ENCODE results near the gene CAMSAP3.

CAMSAP3 gene

DNA sequence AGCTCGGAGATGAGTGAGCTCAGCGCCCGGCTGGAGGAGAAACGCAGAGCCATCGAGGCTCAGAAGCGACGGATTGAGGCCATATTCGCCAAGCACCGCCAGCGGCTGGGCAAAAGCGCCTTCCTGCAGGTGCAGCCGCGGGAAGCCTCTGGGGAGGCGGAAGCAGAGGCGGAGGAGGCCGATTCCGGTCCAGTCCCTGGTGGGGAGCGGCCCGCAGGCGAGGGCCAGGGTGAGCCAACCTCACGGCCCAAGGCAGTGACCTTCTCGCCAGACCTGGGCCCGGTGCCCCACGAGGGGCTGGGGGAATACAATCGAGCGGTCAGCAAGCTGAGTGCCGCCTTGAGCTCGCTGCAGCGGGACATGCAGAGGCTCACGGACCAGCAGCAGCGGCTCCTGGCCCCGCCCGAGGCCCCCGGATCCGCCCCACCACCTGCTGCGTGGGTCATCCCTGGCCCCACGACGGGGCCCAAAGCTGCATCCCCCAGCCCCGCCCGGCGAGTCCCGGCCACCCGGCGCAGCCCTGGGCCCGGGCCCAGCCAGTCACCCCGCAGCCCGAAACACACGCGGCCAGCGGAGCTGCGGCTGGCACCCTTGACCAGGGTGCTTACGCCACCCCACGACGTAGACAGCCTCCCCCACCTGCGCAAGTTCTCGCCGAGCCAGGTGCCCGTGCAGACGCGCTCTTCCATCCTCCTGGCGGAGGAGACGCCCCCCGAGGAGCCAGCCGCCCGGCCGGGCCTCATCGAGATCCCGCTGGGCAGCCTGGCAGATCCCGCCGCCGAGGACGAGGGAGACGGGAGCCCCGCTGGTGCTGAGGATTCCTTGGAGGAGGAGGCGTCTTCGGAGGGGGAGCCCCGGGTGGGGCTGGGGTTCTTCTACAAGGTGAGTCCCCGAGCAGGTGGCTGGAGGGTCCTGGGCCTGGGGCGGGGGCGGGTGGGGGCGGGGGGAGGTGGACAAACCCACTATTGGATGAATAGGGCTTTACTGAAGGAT is 16.9 kb downstream of the CAMSAP3 start:
- DNase-seq: no peak

DNA sequence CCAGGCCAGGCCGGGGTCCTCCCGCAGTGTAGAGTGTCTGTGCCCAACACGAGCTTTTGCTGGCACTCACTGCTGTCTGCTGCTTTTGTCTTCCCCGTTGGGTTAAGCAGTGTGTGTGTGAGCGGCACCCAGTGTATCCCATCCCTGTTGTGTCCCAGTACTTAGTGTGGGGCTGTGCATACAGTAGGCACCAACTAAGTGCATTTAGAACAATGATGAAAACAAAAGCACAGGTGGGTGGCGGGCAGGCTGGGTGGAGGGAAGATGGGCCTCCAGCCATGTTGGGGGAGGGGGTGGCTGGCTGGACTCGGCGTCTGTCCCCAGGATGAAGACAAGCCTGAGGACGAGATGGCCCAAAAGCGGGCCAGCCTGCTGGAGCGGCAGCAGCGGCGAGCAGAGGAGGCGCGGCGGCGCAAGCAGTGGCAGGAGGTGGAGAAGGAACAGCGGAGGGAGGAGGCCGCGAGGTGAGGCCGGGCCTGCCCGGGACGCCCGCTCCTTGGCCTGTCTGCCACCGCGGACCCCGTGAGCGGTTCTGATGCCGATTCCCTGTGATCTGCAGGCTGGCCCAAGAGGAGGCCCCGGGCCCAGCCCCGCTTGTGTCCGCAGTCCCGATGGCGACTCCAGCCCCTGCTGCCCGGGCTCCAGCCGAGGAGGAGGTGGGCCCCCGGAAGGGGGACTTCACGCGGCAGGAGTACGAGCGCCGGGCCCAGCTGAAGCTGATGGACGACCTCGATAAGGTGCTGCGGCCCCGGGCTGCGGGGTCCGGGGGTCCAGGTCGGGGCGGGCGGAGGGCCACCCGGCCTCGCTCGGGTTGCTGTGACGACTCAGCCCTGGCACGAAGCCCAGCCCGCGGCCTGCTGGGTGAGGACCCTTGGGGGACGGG is 19.4 kb downstream of the CAMSAP3 start:
- DNase-seq: no peak

DNA sequence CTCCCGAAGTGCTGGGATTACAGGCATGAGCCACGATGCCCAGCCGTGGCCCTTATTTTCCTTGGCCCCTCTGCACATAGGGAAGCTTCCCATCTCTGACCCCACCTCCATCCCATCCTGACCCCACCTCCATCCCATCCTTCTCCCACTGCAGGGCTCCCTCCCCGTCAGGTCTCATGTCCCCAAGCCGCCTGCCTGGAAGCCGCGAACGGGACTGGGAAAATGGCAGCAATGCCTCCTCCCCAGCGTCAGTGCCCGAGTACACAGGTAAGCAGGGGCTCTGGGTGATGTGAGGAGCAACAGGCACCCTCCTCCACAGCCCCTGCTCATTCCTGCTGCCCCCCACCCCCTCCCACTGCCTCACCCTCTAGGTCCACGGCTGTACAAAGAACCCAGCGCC is 21.5 kb downstream of the CAMSAP3 start:
- DNase-seq: no peak

DNA sequence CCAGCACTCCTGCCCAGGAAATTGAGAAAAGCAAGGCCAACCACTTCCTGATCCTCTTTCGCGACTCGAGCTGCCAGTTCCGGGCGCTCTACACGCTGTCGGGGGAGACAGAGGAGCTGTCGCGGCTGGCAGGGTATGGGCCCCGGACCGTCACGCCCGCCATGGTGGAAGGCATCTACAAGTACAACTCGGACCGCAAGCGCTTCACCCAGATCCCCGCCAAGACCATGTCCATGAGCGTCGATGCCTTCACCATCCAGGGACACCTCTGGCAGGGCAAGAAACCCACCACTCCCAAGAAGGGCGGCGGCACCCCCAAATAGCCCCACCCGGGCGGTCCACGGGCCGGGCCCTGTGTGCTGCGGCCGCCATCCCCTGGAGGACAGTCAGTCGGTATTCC is 22.1 kb downstream of the CAMSAP3 start:
- no peak for DNase-seq

DNA sequence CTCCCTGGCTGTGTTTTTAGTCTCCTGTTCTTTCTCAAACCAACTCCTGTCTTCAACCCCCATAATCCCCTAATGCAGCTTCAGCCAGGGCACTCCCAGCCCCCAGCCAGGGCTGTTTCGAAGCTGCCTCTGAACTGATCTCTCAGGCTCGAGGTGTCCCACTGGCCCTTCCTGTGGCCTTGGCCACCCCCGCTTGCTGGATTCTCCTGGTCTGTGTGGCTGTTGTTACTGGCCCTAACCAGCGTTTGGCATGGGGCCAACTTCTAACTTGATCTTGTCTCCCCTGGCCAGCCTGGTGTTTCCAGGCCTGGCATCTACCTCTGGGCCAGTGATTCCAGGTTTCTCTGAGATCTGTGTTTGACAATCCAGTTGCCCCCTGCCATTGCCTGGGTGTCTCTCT is 22.7 kb downstream of the CAMSAP3 start:
- DNase-seq: no peak

DNA sequence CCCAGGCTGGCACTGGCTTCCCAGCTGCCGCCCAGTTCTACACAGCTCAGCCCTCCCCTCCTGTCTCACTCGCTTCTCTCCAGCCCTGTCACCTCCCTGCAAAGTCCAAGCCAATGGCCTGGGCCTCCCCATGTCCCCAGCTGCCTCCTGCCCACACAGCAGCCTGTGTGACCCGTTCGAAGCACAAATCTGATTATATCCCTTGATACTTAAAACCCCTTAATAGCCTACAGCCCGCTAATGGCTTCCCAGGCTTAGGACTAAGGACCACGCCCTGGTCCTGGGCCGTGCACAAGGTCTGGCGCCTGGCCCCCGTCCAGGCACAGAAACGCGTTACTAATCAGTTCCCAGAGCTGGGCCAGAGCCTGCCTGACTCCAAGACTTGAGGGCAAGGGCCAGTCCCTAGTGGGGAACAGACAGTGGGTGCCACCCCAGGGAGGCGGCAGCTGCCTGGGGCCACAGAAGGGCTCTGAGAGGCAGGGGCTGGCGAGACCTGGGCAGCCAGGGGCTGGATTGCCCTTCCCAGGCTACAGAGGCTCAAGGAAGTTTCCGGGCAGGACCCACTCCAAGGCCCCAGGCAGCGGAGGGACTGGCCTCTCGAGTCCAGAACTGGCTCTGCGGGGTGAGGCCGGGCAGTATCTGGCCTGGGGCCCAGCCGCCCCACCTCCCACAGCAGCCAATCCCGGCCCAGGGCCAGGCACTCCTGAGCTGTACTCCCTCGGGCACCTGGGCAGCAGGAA is 23.3 kb downstream of the CAMSAP3 start:
- no peak for DNase-seq

DNA sequence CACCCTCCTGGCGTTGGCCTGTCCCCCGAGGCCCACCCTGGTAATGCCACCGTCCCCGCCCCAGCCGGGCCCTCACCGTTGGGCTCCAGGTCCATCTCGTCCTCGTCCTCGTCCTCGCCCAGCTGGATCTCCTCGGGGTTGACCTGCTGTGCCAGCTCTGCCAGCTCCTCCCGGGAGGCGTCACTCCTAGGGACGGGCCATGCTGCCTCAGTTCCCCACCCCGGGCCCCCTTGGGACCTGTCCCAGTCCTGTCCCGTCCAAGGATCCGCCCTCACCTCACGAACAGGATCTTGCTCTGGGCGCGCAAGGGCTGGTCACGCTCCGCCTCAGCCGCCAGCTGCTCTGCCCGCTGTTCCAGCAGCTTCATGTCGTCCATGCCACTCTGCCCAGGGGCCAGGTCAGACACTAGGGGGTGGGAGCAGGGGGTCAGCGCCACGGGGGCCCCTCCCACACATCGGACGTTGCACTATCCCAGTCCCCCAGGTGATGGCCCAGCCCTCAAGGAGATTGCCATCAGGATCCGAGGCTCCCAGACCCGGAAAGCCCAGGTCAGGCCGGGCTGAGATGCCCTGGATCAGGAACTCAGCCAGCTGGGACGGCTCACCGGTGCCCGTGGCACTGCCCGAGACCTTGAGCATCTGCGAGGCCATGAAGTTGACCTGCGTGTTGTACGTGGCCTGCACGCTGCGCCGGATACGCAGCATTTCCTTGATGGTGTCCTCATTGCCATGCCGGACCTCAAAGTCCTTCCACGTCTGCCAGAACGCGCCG is 24.2 kb downstream of the CAMSAP3 start:
- DNase-seq: no peak

DNA sequence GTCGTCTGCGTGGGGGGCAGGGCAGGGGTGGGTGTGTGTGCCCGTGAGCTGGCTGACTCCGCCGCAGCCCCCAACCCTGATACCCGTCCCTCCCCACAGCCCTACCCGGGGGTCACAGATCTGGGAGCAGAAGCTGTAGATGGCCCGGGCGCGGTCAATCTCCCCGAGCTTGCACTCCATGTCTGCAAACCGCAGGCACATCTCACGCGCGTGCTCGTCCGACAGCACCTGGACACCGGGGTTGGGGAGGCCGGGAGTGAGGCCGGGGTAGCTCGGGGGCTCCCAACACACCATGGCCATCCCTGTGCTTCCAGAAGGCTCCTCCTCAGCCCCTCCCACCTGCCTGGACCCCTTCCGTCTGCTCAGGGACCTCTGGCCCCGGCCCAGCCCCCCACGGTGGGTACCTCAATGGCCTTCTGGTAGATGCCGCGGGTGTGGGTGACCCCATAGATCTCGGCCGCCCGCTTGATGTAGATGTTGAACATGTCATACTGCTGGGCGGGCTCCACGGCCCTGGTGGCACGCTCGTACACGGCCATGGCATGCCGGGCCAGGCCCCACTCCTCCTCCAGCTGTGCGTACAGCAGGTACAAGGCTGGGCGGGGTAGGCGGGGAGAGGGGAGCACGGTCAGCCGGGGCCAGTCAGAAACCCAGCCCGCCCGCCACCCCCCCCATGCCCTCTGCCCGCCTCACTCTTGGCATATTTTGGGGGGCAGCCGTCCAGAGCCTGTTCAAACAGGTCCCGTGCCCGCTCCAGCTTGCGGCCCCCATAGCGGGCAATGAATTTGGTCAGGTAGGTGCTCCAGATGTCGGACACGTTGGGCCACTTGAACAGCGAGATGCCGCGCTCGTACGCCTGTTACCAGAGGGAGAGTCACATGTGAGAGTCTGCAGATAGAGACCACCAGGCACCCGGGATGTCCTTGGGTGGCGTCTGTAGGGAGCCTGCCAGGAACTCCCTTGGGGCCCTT is 25.1 kb downstream of the CAMSAP3 start:
- no peak for DNase-seq

DNA sequence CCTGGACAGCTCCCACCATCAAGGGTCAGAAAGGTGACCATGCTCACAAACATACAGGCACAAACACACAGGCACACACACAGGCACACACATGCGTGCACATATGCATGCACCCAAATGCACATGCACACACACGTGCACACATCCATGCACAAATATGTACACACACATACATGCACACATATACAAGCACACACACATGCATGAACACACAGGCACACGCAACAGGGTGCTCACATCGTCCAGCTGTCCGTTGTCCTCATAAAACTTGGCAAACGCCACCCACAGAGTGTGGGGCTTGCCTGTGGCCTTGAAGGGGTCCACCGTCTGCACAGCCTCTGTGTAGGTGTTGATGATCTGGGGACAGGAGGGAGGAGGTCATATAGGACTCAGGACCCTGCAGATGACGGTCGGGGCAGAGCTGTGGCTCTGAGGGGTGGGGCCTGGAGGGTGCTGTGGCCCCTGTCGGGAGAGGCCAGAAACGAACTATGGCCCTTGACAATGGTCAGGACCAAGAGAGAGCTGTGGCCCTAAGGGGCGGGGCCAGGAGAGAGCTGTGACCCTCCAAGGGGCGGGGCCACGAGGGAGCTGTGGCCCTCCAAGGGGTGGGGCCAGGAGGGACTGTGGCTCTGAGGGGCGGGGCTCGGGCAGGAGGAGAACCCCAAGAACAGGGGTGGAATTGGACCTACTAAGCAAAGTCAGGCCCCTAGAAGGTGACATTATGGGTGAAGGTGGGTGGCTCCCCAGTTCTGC is 27.4 kb downstream of the CAMSAP3 start:
- DNase-seq: no peak

DNA sequence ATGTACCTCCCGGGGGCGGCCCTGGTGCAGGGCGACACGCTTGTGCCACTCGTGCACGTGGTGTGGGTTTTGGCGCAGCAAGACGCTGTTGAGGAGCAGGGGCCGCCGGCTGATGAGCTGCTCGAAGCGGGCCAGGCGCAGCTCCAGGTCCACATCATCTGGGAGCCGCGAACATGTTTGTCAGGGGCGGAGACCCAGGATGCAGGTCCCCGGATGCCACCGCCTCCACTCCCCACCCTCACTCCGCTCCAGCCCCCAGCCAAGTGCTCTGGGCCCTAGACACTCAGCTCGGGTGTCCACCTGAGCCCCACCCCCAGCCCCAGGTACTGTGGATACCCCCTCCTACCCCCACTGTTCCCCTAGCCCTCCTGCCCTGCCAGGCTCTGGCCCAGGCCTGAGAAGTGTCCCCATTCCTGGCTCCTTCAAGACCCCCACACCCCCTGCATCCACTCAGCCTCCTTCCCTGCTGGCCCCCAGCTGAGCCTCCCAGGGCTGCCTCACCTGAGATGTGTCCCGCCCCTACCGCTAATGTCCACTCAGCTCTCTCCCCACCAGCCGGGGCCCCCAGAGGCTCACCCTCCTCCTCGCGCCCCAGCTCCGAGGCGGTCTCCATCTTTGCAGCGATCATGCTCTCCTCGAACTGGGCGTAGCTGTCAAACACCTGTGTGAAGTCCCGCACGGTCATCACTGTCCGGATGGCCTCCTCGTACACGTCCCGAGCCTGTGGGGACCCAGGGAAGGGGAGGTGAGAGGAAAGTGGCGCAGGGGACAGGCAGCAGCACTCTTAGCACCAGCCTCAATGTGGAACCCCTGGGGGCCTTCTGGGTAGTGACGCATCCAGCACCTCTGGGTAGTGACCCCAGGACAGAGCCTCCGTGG is 28.3 kb downstream of the CAMSAP3 start:
- no peak for DNase-seq

DNA sequence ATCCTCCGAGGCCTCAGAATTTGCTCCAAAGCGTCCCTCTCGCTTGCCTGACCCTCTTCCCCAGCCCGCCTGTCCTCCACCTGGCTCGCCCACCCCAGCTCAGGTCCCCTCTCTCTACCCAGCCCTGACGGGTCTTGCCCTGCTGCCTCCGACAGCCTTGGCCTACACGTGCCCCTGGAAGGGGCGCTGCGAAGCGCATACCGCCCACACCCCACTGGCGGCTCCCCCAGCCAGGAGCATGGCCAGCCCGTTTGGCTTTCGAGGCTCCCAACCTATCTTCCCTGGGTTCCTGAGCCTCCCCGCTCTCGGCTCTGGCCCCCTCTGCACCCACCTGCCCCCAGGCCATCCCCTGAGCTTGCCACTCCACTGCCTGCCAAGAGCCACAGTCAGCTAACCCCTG is 29.1 kb downstream of the CAMSAP3 start:
- DNase-seq: no peak

DNA sequence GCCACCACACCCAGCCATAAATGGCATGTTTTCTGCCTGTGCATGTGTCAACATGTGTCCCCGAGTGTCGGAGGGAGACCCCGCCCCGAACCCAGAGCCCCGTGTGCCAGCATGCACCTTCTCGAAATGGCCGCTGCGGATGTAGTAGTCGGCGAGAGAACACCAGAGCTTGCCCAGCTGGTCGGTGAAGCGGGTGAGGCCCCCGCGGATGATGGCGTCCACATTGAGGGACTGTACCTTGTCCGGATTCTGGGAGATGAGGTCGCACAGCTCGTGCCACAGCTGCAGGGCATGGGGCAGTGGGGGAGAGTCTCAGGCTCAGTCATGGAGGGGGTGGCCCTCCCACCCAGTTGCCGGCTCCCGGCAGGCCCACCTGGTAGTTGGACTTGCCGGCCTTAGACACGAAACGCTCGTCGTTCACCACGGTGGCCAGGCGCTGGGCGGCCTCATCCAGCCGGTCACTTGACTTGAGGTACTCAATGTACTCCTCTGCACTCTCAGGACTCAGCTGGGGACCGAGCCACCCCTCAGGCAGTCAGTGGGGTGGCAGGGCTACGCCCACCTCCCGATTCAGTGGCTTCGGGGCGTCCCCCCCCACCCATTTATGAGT is 30.2 kb downstream of the CAMSAP3 start:
- no peak for DNase-seq

DNA sequence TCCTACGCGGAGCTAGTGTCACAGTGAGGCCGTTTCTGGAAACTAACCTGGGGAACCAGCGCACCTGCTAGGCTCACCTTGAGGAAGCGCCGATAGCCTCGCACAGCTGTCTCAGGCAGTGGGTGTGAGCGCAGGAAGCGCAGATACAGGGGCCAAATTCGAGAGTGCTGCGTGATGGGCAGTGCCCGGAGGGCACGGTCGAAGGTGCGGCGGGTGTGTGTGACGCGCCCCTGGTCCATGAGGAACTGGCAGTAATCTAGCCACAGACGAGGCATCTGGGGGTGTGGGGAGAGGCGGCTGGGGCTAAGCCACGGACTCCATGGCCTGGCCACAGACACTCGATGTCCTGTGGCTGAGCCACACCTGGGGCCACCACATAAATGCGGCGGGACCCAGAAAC is 31.5 kb downstream of the CAMSAP3 start:
- no peak for DNase-seq

DNA sequence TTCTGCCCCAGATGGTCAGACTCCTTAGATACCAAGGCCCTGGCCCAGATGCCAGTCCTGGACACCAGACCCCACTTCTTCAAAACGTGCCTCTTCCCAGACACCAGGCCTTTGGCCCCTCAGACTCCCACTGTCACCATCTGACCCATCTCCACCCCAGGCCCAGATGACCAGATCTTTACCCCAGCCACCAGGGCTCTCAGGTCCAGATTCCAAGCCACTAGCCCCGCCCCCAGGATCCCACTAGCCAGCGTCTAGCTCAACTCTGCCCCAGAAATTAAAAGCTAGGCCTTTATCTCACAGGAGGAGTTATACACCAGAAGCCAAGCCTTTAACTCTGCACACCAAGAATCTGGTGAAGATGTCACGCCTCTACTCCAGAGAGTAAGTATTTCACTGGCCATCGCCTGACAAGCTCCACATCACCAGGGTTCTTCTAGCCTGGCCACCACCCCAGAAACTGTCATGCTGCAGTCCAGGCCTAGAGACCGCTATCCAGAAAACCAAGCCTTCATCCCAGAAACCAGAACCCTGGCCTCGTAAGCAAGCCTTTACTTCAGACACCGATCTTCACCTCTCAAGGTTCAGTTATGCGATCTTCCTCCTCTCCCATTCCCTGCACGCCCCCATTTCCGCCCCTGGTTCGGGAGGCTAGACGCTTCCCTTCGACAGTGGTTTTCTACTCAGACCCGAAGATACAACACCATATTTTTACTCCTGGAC is 33.1 kb downstream of the CAMSAP3 start:
- DNase-seq: no peak

DNA sequence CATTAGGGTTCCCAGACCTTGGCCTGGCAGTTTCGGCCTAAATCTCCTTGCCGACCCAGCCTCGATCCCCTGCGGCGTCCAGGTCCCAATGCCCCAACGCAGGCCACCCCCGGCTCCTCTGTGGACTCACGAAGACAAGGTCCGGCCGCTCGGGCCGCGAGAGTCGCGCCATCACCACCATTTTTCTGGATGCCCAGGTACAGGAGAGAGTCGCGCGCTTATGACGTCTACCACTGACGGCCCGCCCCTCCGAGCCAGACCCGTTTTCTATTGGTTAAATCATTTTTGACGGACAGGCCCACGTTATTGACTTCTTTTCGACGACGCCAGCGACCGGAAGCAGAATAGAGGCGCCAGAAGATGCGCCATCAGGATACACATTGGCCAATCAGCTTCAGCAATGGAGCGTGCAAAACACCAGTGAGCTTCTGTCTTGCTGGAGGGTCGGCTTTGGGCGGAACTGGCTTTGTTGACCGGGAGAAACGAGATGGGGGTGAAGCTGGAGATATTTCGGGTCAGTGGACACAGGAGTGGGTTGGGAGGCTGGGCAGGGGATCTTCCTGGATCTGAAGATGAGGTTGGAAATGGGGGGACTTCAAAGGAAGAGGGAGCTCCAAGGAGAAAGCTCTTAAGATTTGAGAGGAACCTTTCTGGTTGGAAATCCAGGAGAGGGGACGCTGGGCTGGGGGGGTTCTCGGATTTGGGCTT is 33.8 kb downstream of the CAMSAP3 start, which contains the start of the genes PET100 and XAB2:
Gene PET100, plus strand, starts transcription at position 447 of the 708 bp plus-strand sequence. Its CDS starts 41 bp downstream, at position 488.
Gene XAB2, minus strand, starts transcription at position 199 of the 708 bp plus-strand sequence. Its CDS starts 18 bp downstream, at position 181.
- DNase-seq: peak; percentile 96

DNA sequence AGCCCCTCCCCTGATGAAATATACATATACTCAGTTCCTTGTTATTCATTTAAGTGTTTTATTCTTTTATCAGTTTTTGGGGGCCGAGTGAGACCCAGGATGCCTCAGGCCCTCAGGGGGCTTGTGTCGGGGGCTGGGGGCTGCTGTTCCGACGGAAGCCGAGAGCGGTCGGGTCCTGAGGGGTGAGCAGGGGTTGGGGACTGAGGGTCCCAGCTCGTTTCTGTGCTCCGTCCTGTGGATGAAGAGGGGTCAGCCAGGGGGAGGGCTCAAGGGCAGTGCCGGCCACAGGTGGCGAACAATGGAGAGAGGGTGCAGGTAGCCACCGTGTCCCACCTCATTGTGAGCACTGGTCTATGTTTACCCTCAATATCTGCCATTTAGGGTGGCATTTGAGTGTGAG is 35.9 kb downstream of the CAMSAP3 start:
- no peak for DNase-seq

Data from SHP77 treated with DMSO at 0.1 percent for 48 hours (cell line).